Measurements from ENCODE around the gene STXBP4.

STXBP4 gene

GRCh38 chr17:55160501-55160900 is 191.9 kb downstream of the STXBP4 start:
- H3K4me3 ChIP-seq = no peak overlapping the region
- H3K27ac ChIP-seq = no peak overlapping the region

GRCh38 chr17:55161935-55162555 is 193.5 kb downstream of the STXBP4 start:
- H3K27ac ChIP-seq = no peak overlapping the region

GRCh38 chr17:55162556-55162946 is 194.0 kb downstream of the STXBP4 start:
- Histone ChIP-seq H3K27ac (no peak overlapping the region), H3K4me3 (no peak overlapping the region)

More at GRCh38 chr17:55161935-55162555, 193.5 kb downstream of the STXBP4 start:
- H3K4me3 ChIP-seq = no peak overlapping the region

DNA sequence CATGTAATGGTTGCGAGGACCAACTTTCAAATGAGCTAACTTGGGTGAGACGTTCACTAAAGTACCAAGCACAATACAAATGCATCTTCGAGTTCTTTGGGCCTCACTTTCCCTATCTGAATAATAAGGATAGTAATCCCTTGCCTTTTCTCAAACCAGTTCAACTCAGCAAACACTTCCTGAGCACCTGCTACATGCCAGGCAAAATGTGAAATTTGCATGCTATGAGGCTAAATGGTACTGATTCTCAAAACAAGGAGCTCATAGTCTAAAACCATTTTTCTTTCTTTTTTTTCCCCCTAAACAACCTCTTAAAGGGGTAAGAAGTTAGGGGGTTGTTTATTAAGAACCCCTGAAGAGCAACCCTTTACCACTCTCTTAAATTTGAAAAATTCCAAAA is 194.8 kb downstream of the STXBP4 start:
- H3K4me3 ChIP-seq = no peak overlapping the region
- no peak overlapping the region for H3K27ac ChIP-seq

DNA sequence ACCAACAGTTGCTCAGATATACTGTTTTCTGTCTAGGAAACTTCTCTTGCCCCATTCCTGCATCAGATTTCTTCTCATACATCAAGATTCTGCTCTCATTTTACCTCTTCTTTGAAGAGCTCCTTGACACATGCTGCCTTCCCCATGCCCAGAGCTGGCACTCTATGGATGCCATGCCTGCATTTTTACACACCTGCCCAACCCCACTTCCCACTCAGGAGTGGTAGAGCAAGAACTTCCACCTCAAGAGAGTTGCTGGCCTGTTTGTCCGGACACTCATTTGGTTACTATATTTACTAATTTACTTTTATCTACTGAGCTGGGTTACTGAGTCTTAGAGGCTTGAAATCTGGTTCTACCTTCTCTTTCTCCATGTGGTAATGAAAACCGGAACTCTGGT is 197.9 kb downstream of the STXBP4 start:
- H3K4me3 ChIP-seq = no peak overlapping the region
- peak overlapping the region in 1 of 21 experiments; percentile 32 for H3K27ac ChIP-seq

DNA sequence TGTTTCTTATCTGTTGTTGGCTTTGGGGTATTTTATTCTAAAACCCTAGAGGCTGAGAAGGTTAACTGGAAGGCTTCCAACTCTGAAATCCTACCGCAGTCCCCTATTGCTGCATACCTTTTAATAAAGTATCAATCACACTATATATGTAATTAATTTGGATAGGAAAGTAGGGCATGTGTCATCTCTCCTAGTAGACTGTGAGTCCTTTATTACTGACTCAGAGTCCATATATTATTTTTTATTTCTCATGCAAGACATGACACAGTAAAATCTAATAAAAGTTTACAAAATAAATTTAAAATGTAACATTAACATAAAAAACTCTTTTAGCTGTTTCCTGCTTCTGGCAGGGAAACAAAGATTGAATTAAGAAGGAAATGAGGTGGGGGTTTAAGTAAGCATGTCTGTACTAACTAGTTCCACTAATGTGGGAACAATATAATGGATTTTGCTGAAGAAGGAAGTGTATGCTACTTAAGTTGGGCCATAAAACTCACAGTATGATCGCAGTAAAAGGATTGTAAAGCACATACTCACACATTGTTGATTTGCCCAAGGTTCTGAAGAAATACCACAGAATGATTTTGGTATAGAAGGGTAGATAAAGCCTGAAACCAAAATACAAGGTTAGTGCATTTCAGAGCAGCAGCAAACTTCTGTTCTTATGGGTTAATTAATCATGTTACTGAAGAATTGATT is 198.6 kb downstream of the STXBP4 start:
- H3K27ac ChIP-seq = peak overlapping the region in 3 of 21 experiments; percentile 17 to 32 (median 24)
- no peak overlapping the region for H3K4me3 ChIP-seq

- H3K27ac ChIP-seq = no peak overlapping the region
- H3K4me3 ChIP-seq = no peak overlapping the region
Measured at GRCh38 chr17:55168958-55169687, 200.6 kb downstream of the STXBP4 start.

- H3K27ac ChIP-seq = no peak overlapping the region
- H3K4me3 ChIP-seq = no peak overlapping the region
Measured at GRCh38 chr17:55171634-55172328, 203.2 kb downstream of the STXBP4 start.

DNA sequence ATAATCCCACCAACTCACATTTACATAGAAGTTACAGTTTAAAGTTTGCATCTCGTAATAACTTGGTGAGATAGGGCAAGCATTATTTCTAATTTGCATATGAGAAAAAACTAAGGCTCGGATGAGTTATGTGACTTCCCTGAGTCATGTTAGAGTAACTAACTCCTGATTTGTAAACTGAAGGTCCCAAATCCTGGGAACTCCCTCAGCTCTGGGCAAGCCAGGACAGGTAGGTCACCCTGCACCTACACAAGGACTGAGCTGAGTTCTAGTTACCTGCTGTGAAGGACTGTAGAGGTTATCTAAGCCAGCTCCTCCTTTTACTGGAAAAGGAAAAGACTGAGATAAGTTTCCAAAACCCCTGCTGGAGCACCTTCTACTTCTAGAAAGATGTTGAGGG is 204.0 kb downstream of the STXBP4 start:
- H3K4me3 ChIP-seq = no peak overlapping the region
- H3K27ac ChIP-seq = peak overlapping the region in 1 of 21 experiments; percentile 52

- H3K4me3 ChIP-seq = no peak overlapping the region
- H3K27ac ChIP-seq = no peak overlapping the region
Measured at GRCh38 chr17:55174133-55174532, 205.6 kb downstream of the STXBP4 start.

DNA sequence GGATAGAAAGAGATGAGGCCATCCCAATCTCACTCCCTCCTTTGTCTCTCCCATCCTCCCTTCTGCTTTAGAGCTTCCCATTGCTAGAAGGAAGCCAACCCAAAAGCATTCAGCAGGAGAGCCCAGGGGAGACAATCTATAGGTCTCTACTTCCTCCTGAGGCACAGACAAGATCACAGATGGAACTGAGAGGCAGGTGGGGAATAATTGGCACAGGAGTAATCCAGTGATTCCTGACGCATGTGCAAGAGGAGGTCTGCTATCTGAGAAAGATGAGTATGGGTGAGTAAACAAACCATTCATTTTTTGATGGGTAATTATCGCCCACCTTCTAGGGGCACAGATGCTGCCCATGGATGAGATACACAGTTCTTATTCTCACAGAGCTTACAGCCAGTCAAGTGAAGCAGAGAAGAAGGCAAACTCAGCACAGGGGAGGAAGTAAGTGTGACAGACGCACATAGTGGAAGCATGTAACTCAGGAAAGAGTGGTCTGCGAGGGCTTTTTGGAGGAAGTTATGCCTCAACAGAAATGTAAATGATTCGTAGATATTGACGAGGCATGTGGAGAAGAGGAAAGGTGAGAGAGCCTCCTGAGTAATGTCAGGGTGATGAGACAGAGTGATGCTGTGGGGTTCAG is 207.3 kb downstream of the STXBP4 start:
- Histone ChIP-seq H3K4me3 (no peak overlapping the region), H3K27ac (peak overlapping the region in 1 of 21 experiments; percentile 25)

DNA sequence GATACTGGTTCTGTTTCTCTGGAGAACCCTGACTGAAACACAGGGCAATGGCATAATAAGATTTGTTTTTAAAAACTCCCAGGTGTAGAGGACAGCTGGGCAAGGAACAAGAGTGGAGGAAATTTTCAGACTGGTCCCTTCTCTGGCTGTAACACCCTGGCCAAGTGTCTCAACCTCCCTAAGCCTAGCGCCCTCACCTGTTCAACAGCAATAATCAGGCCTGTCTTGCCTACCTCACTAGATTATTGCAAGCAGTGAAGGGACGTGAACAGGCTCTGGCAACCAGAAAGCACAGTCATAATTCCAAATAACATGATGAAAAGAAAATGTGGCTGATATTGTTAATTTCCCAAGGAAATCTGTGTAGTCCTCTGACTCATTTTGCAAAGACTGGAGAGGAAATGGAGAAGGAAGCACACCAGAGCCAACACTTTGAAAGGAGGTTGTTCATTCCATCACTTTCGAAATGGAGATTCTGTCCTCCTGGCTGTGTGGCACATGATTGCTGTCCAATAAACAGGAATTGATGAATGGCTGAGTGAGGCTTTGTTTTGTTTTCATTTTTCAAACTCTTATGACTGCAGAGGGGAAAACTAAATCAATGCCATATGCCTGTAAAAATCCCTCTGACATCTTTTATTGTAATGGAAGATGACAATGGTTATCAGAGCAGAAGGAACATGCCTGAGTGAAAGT is 208.7 kb downstream of the STXBP4 start:
- Histone ChIP-seq H3K27ac (peak overlapping the region in 3 of 21 experiments; percentile 22 to 38 (median 25)), H3K4me3 (no peak overlapping the region)

DNA sequence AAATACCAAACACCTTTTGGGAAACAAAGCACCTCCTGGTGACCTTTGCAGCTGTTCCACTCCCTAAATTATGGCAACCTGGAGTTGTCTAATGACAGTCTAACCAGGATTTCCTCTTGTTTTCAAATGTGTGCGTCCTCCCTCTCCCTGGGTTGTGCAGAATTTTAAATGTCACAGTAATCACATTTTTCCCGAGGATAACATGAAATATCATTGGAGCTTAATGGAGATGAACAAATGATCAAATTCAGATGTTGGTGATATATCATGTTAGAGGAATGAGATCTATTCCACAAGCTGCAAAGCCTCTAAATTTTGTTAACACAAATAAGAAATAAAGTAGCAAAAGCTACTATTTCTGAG is 209.3 kb downstream of the STXBP4 start:
- Histone ChIP-seq H3K27ac (no peak overlapping the region), H3K4me3 (no peak overlapping the region)

DNA sequence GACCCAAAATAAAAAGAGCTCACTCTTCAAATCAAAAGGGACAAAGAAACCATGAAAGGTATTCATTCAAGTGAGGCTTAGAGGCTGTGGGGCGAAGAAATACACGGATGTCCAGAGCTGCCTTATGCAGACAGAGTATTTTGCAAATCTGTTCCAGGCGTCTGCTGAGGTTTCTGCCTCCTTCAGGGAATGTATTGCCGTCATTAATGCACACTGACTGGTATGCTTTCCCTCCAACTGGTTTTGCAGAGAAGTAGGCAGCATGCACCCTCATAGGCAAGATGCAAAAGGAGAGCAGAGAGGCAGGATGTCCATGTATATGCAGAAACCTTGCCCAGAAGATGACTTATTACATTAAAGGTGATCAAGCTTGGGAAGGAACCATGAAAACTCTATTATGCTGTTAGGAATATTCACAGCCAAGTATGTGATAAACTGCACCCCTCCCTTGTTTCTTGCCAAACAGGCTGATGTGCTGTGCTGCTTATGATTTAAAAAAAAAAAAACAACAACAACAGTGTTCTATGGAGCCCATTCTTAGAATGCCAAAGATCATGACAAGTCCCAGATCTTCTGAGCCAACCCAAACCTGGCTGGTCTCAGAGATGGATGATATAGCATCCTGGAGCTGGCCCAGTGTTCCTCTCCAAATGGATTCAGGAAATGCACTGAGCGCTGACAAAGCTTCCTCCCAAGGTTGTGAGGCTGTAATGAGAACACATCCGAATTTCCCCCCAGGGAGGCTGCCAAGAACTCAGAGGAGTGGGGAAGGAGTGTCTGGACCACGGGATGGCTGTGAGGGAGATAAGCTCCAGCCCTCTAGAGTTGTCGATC is 218.6 kb downstream of the STXBP4 start:
- Histone ChIP-seq H3K4me3 (no peak overlapping the region), H3K27ac (no peak overlapping the region)

DNA sequence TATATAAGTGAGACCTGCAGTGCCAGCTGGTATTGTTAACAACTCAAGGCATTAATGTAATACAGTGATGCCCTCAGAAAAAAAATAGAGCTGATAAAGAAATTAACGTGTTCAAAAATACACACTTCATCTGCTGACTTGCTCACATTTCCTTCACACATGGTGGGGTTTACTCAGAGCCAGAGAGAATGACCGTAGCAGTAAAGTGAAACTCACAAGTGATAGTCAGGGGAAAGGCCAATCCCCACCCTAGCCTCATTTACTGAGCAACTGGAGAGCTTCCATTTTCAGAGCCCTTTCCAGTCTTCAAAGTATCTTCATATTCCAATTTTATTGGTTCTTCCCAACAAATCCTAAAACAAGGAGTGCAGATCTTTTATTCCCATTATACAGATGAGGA is 222.2 kb downstream of the STXBP4 start:
- Histone ChIP-seq H3K27ac (no peak overlapping the region), H3K4me3 (no peak overlapping the region)

DNA sequence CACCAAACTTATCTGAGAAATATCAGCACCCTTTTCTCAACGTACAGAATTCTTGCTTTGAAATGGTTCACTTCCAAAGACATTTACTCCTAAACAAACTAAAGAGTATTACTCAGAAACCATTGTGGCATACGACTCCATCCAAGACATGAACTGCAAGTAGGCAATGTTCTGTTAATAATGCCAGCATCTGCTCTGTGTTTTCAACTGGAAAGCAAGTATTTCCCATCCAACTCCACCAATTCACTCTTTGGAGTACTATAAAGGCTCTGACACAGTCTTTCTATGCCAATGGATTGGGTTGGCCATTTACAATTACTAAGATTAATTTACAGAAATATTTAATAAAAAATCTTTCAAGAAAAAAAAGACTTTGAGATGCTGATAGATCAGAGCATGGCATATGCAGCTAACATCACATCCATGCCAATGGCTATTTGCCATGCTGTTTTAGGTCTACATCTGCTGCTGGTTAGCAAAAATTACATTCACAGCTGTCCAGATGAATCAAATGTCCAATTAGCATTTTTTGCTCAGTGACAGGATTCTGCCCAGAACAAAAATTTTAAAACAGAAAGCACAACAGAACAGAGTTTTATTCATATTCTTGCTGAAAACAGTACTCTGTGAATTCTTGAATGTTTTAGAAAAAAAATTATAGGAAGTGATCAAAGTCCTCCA is 230.3 kb downstream of the STXBP4 start:
- Histone ChIP-seq H3K27ac (peak overlapping the region in 1 of 21 experiments; percentile 58), H3K4me3 (no peak overlapping the region)

- no peak overlapping the region for H3K27ac ChIP-seq
- H3K4me3 ChIP-seq = no peak overlapping the region
Measured at GRCh38 chr17:55200904-55201303, 232.3 kb downstream of the STXBP4 start.
